Right lobe of liver (tissue), 6 donors: ENCODE data around the gene GOLGA3. TPM values are rescaled to one million over a fixed set of nuclear protein-coding genes. Genes with fewer than 3 reads are reported as not detected.

ENCODE experiments used
- ATAC-seq, 4 donors: fragments of 200-7000 bp; cut with Tn5 transposase; one replicate each; pipeline ENCODE4 v1.9.1; 2020; ENCODE audit warnings: mild to moderate bottlenecking in 4 of 4, moderate library complexity in 4 of 4
- DNase-seq, 3 donors: peaks; one replicate each; pipeline ENCODE4 v3.0.0-alpha.2; 2020
- H3K27ac ChIP-seq, 3 donors: fragments of 200-600 bp; one replicate each; pipeline ENCODE4 v1.8.0; 2022
- H3K27me3 ChIP-seq, 2 donors: fragments of 200-600 bp; one replicate each; pipeline ENCODE4 v1.8.0; 2022
- H3K36me3 ChIP-seq, 4 donors: fragments of 200-600 bp; sonication (generic) in 1 of 4; one replicate each; pipeline versions ENCODE4 v1.5.1 to v1.8.0; 2017 to 2022; ENCODE audit warnings: control low read depth in 1 of 4
- H3K4me1 ChIP-seq, 4 donors: fragments of 200-600 bp; sonication (generic) in 1 of 4; one replicate each; pipeline versions ENCODE4 v1.5.1 to v1.8.0; 2017 to 2022; ENCODE audit warnings: control low read depth in 1 of 4
- H3K4me3 ChIP-seq, 3 donors: fragments of 200-600 bp; one replicate each; pipeline ENCODE4 v1.8.0; 2022
- H3K9me3 ChIP-seq, 4 donors: fragments of 200-600 bp; sonication (generic) in 1 of 4; one replicate each; pipeline versions ENCODE4 v1.5.1 to v1.8.0; 2017 to 2022; ENCODE audit warnings: control low read depth in 1 of 4
- CTCF ChIP-seq, 4 donors: fragments of 200-600 bp in 3 of 4; fragments of 450-650 bp in 1 of 4; IDR thresholded peaks; one replicate each; pipeline versions ENCODE4 v1.5.1 to v1.8.0; 2016 to 2022; ENCODE audit warnings: antibody characterized with exemption in 4 of 4, mild to moderate bottlenecking in 2 of 4
- POLR2A ChIP-seq: fragments of 450-650 bp; IDR thresholded peaks from one replicate; pipeline ENCODE4 v1.6.1; 2017; ENCODE audit warnings: antibody characterized with exemption, mild to moderate bottlenecking
- WGBS: methylation state at CpG from one replicate; pipeline ENCODE4 v1.1.6; 2018; ENCODE audit warnings: low coverage, low lambda C conversion rate; ENCODE audit not compliant: insufficient coverage; ENCODE audit errors: missing lambda C conversion rate; 5-methylcytosine and 5-hydroxymethylcytosine counted together
- intact Hi-C, 2 donors: fragments of 100-400 bp; cut with DNase I; formaldehyde crosslinking; loops; one replicate each; pipeline versions ENCODE4 v1.11.2 to v1.14.1; 2022
- total RNA-seq, 6 experiments: library from RNA; depleted of rRNA in 2 of 6; stranded (reverse); fragments of >200 nt in 2 of 6; fragmentation: NEBNext Ultra II Directional in 3 of 6; extraction: Animal tissue kit (Norgen Biotek cat#: 25700) in 3 of 6; gene quantifications; one replicate each; pipeline versions ENCODE4 v1.1.0 to v1.2.4, GENCODE V29; 2016 to 2023
- donor health status: DM: no; HTN: yes; CAD: no.
- donor health status: DM: no; HTN: no; CAD: no.
- donor health status: DM: no; HTN: no; CAD: no.
- donor health status: DM: no; HTN: yes; CAD: no.
- donor health status: DM: no; HTN: yes; CAD: no.

The GOLGA3 gene
- total RNA-seq, 6 experiments from 2014 or later, result 15.7 to 37.5 (median 22.8) TPM

GRCh38 chr12:132840536-132840935, 11.9 kb upstream of the GOLGA3 start:
- DNase-seq (no peak), ATAC-seq (no peak)
- intact Hi-C loops, result no loop called here
- Histone ChIP-seq H3K36me3 (peaks cover 0 to 46% (median 7%) of the 10 kb centered on the region in 4 donors), H3K27ac (no peak overlapping the region), H3K4me3 (no peak overlapping the region), H3K27me3 (no peaks in the 10 kb centered on the region), H3K9me3 (no peaks in the 10 kb centered on the region), H3K4me1 (no peaks in the 10 kb centered on the region)
- no peak for TF ChIP-seq CTCF (IDR thresholded peaks at IDR 0.05)
- no peak for TF ChIP-seq POLR2A
- 97% methylated on average over 13 of the region's 20 CpGs for WGBS

- ATAC-seq, result no peak
Measured at GRCh38 chr12:132839558-132840235, 11.0 kb upstream of the GOLGA3 start.

GRCh38 chr12:132838410-132839080, 9.9 kb upstream of the GOLGA3 start:
- TF ChIP-seq CTCF (IDR thresholded peaks at IDR 0.05) (no peak), POLR2A (no peak)
- Histone ChIP-seq H3K9me3 (no peaks in the 10 kb centered on the region), H3K27me3 (no peaks in the 10 kb centered on the region), H3K4me3 (no peak overlapping the region), H3K4me1 (no peaks in the 10 kb centered on the region), H3K36me3 (peaks cover 0 to 31% (median 6%) of the 10 kb centered on the region in 4 donors), H3K27ac (no peak overlapping the region)
- 71% methylated on average over 3 of the region's 17 CpGs for WGBS
- DNase-seq, result no peak
- intact Hi-C loops, result no loop called here
- ATAC-seq, result peak in 1 of 4 donors; percentile 5

More at GRCh38 chr12:132839558-132840235, 11.0 kb upstream of the GOLGA3 start:
- Histone ChIP-seq H3K27me3 (no peaks in the 10 kb centered on the region), H3K27ac (no peak overlapping the region), H3K36me3 (peaks cover 0 to 40% (median 7%) of the 10 kb centered on the region in 4 donors), H3K4me3 (no peak overlapping the region), H3K9me3 (no peaks in the 10 kb centered on the region), H3K4me1 (no peaks in the 10 kb centered on the region)
- no peak for DNase-seq
- TF ChIP-seq CTCF (IDR thresholded peaks at IDR 0.05), result no peak
- no peak for TF ChIP-seq POLR2A
- 85% methylated on average over 13 of the region's 14 CpGs for WGBS
- intact Hi-C loops, result no loop called here

DNA sequence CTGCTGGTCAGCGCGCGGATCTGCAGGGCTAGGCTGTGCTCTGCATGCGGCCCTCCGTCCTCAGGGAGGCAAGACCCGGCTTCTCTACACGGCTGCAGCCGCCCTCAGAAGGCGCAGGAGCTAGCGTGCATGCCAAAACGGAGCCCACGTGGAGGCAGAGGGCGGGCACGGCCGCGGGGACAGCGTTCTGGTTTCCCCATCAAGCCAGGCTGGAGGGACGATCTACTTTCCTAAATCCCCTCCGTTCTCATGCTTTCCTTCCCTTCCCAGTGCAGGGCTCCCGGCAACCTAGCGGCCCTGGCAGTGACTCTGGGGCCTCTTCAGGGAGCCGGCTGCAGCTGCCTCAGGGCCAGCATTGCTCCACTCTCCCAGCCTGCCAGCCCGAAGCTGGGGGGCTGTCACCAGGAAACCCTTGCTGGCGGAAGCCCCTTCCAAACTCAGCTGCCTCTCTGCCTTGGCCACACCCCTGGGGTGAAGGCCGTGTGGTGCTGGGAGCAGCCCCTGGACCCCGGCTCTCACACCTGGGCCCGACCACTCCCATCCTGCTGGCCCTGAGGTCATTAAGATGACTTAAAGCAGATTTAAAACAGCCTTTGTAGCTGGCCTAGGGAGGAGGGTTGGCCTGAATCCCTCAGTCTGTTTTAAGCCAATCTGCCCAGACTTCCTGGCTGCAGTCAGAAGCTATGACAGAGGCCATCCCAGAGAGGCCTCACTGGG, 9.2 kb upstream of the GOLGA3 start:
- no peak overlapping the region for H3K4me3 ChIP-seq
- 63% methylated on average over 3 of the region's 27 CpGs for WGBS
- intact Hi-C loops, result no loop called here
- TF ChIP-seq POLR2A (no peak), CTCF (IDR thresholded peaks at IDR 0.05) (no peak)
- H3K27me3 ChIP-seq, result no peaks in the 10 kb centered on the region
- DNase-seq (no peak), ATAC-seq (peak in 2 of 4 donors; percentile 9 to 13)
- H3K36me3 ChIP-seq, result peaks cover 0 to 25% (median 4%) of the 10 kb centered on the region in 4 donors
- H3K9me3 ChIP-seq, result no peaks in the 10 kb centered on the region
- no peaks in the 10 kb centered on the region for H3K4me1 ChIP-seq
- H3K27ac ChIP-seq, result no peak overlapping the region
